ENCODE data around the gene IQCB1.
"Not testable (repeated sequence)": the region's sequence is repeated elsewhere in the genome, so short reads cannot be mapped to it uniquely, and the experiment has no call there.

IQCB1 gene

DNA sequence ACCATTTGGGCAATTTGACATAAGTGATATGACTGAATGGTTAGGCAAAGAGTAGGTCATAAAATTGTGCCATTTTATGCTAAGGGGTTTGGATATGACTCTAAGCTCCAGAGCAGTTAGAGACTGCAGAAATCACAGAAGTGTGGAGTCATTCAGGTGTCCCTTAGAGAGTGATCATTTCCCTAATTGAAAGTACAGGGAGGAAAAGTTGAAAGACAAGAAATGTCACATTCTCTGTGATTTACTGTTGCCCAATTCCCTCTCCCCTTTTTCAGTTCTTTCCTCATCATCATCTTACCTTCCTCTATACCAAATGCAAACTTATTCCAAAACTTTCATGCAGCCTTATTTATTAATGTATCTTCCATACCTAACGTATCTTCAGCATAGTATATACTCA, 82.6 kb downstream of the IQCB1 start:
- H3K36me3 ChIP-seq (ENCODE audit: control insufficient read depth in 5 of 5, insufficient read depth in 5 of 5, low read length in 5 of 5) = no peaks in the 10 kb centered on the region
- H3K4me1 ChIP-seq (ENCODE audit: control insufficient read depth in 5 of 5, insufficient read depth in 5 of 5, low read length in 5 of 5) = peaks cover 2 to 26% (median 23%) of the 10 kb centered on the region in 5 donors
- no peak overlapping the region for H3K9ac ChIP-seq (ENCODE audit: low read length in 5 of 5)
- H3K4me3 ChIP-seq (ENCODE audit: low read depth in 1 of 5, low read length in 5 of 5) = no peak overlapping the region
- H3K27ac ChIP-seq (ENCODE audit: low read depth, low read length) = no peak overlapping the region
- no peaks in the 10 kb centered on the region for H3K27me3 ChIP-seq (ENCODE audit: control insufficient read depth in 5 of 5, insufficient read depth in 4 of 5, low read length in 5 of 5)
- no peaks in the 10 kb centered on the region for H3K9me3 ChIP-seq (ENCODE audit: control insufficient read depth in 5 of 5, low read length in 5 of 5)

DNA sequence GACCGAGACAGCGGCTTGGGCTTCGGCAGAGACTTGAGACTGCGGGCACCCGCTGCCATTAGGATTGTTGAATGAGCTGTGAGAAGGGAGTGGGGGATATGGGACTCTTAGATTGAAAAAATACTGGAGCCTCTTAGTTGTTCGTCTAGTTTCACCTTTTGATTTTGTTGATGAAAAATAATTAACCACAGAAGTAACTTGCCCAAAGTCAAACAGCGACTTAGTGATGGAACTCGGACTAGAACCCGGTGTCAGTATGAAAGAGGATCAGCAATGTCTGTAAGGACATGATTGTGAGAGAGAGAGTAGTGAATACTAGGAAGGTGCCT, 84.8 kb downstream of the IQCB1 start:
- Histone ChIP-seq H3K9ac (ENCODE audit: low read length in 5 of 5) (peak overlapping the region; percentile 30 to 98 (median 68)), H3K4me1 (ENCODE audit: control insufficient read depth in 5 of 5, insufficient read depth in 5 of 5, low read length in 5 of 5) (peaks cover 2 to 31% (median 25%) of the 10 kb centered on the region in 5 donors)

DNA sequence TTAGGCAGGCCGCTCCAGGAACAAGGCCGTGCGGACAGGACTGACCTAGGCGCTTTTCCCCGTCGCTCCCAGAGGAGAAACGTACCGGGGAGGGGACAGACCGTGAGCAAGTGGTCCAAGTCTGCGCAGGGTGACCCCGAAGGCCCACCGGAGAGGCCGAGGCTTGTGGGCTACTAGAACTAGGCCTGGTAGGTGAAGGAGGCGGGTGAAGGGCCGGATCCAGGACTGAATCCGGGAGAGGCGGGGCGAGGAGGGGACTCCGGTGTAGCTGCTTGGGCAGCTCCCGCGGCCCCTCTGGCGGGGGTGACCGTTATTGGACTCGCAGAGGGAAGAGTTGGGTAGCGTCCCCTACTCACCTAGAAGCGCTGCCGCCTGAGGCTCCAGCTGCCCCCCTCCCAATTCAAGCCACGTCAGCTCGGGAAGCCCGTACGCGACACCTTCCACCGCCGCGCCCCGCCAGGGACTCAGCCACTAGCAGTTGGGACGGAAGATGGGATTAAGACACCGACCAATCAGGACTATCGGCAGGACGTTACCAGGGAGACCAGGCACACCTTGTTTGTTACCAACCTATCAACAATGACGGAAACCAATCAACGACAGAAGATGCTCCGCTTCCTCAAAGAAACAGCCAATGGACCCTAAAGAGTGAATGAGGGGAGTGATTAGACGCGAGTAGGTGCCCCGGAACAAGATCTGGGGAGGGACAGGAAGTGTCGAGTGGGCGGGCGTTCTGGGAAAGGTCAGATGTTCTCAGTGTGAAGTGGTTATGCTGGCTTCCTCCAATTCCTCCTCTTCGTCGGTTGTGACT, 85.4 kb downstream of the IQCB1 start, which contains the start of gene GOLGB1:
Gene GOLGB1, minus strand, starts transcription at position 466 of the 811 bp plus-strand sequence. CDS start 18,770 bp downstream, outside the sequence.
- H3K9ac ChIP-seq (ENCODE audit: low read length in 5 of 5) = peak within 1 kb of the TSS; percentile 30 to 98 (median 91)
- peak within 1 kb of the TSS; percentile 91 for H3K27ac ChIP-seq (ENCODE audit: low read depth, low read length)
- H3K9me3 ChIP-seq (ENCODE audit: control insufficient read depth in 5 of 5, low read length in 5 of 5) = no peaks in the 10 kb centered on the region
- H3K27me3 ChIP-seq (ENCODE audit: control insufficient read depth in 5 of 5, insufficient read depth in 4 of 5, low read length in 5 of 5) = no peaks in the 10 kb centered on the region
- peaks cover 2 to 31% (median 25%) of the 10 kb centered on the region in 5 donors for H3K4me1 ChIP-seq (ENCODE audit: control insufficient read depth in 5 of 5, insufficient read depth in 5 of 5, low read length in 5 of 5)
- H3K36me3 ChIP-seq (ENCODE audit: control insufficient read depth in 5 of 5, insufficient read depth in 5 of 5, low read length in 5 of 5) = no peaks in the 10 kb centered on the region
- peak within 1 kb of the TSS; percentile 89 to 94 (median 92) for H3K4me3 ChIP-seq (ENCODE audit: low read depth in 1 of 5, low read length in 5 of 5)

More for the DNA sequence above, 84.8 kb downstream of the IQCB1 start:
- Histone ChIP-seq H3K4me3 (ENCODE audit: low read depth in 1 of 5, low read length in 5 of 5) (peak overlapping the region; percentile 89 to 94 (median 92)), H3K9me3 (ENCODE audit: control insufficient read depth in 5 of 5, low read length in 5 of 5) (no peaks in the 10 kb centered on the region), H3K27me3 (ENCODE audit: control insufficient read depth in 5 of 5, insufficient read depth in 4 of 5, low read length in 5 of 5) (no peaks in the 10 kb centered on the region), H3K36me3 (ENCODE audit: control insufficient read depth in 5 of 5, insufficient read depth in 5 of 5, low read length in 5 of 5) (no peaks in the 10 kb centered on the region), H3K27ac (ENCODE audit: low read depth, low read length) (peak overlapping the region; percentile 91)

DNA sequence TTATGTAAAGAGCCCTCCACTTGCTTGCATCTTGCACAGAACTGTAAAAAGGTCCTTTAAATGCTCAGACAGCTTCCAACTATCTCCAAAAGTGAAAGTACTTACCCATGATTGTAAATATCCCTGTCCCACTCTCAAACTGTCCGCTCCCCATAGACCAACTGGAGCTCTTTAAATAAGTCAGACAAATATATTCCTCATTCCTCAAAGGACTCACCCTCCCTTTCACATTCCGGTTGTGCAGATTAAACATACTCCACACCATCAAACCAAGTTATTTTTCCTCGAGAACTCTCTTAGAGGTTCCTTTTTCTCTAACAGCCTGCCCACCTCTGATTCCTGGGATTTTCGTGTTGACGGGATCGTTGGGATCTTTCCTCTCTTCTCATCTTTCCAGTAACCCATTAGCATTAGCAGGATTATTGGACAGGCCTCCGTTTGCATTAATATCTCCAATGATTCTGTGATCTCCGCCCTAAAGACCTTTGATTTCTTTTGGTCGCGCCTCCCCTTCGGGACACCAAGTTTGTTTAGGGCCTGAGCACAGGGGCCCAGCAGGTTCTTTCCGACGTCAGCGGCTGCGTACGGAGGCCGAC, 86.1 kb downstream of the IQCB1 start:
- Histone ChIP-seq H3K36me3 (ENCODE audit: control insufficient read depth in 5 of 5, insufficient read depth in 5 of 5, low read length in 5 of 5) (no peaks in the 10 kb centered on the region), H3K4me3 (ENCODE audit: low read depth in 1 of 5, low read length in 5 of 5) (peak overlapping the region; percentile 89 to 94 (median 92)), H3K27ac (ENCODE audit: low read depth, low read length) (peak overlapping the region; percentile 91), H3K4me1 (ENCODE audit: control insufficient read depth in 5 of 5, insufficient read depth in 5 of 5, low read length in 5 of 5) (peaks cover 2 to 31% (median 25%) of the 10 kb centered on the region in 5 donors), H3K9ac (ENCODE audit: low read length in 5 of 5) (peak overlapping the region; percentile 20 to 98 (median 91)), H3K9me3 (ENCODE audit: control insufficient read depth in 5 of 5, low read length in 5 of 5) (no peaks in the 10 kb centered on the region), H3K27me3 (ENCODE audit: control insufficient read depth in 5 of 5, insufficient read depth in 4 of 5, low read length in 5 of 5) (no peaks in the 10 kb centered on the region)

DNA sequence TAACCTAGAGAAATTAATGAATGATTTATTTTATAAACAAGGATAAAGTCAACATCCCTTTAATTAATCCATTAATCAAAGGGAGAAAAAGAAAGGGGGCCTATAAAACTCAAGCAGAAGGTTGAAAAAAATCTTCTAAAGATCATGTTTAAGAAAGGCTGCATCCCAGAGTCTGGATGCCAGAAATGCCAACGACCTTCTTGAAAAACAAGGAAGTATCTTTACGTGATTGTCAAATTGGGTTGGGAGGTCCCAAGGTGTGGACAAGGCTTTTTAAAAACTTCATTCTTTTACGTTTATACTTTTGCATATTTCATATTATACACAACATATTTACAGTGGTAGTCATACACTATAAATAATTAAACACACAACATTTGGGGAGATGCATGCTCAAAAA, 86.9 kb downstream of the IQCB1 start:
- Histone ChIP-seq H3K9me3 (ENCODE audit: control insufficient read depth in 5 of 5, low read length in 5 of 5) (no peaks in the 10 kb centered on the region), H3K4me3 (ENCODE audit: low read depth in 1 of 5, low read length in 5 of 5) (peak overlapping the region; percentile 89 to 94 (median 92)), H3K4me1 (ENCODE audit: control insufficient read depth in 5 of 5, insufficient read depth in 5 of 5, low read length in 5 of 5) (peaks cover 2 to 31% (median 25%) of the 10 kb centered on the region in 5 donors), H3K9ac (ENCODE audit: low read length in 5 of 5) (peak overlapping the region in 2 of 5 donors; percentile 88 to 96), H3K36me3 (ENCODE audit: control insufficient read depth in 5 of 5, insufficient read depth in 5 of 5, low read length in 5 of 5) (no peaks in the 10 kb centered on the region), H3K27ac (ENCODE audit: low read depth, low read length) (peak overlapping the region; percentile 91), H3K27me3 (ENCODE audit: control insufficient read depth in 5 of 5, insufficient read depth in 4 of 5, low read length in 5 of 5) (no peaks in the 10 kb centered on the region)

DNA sequence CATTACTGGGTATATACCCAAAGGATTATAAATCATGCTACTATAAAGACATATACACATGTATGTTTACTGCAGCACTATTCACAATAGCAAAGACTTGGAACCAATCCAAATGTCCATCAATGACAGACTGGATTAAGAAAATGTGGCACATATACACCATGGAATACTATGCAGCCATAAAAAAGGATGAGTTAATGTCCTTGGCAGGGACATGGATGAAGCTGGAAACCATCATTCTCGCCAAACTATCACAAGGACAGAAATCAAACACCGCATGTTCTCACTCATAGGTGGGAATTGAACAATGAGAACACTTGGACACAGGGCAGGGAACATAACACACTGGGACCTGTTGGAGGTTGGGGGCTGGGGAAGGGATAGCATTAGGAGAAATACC, 91.8 kb downstream of the IQCB1 start:
- H3K27ac ChIP-seq (ENCODE audit: low read depth, low read length); H3K36me3 ChIP-seq (ENCODE audit: control insufficient read depth in 5 of 5, insufficient read depth in 5 of 5, low read length in 5 of 5); H3K4me3 ChIP-seq (ENCODE audit: low read depth in 1 of 5, low read length in 5 of 5); H3K27me3 ChIP-seq (ENCODE audit: control insufficient read depth in 5 of 5, insufficient read depth in 4 of 5, low read length in 5 of 5); H3K9ac ChIP-seq (ENCODE audit: low read length in 5 of 5); H3K9me3 ChIP-seq (ENCODE audit: control insufficient read depth in 5 of 5, low read length in 5 of 5): not testable (repeated sequence)
- H3K4me1 ChIP-seq (ENCODE audit: control insufficient read depth in 5 of 5, insufficient read depth in 5 of 5, low read length in 5 of 5) = peaks cover 0 to 21% (median 16%) of the 10 kb centered on the region in 5 donors

DNA sequence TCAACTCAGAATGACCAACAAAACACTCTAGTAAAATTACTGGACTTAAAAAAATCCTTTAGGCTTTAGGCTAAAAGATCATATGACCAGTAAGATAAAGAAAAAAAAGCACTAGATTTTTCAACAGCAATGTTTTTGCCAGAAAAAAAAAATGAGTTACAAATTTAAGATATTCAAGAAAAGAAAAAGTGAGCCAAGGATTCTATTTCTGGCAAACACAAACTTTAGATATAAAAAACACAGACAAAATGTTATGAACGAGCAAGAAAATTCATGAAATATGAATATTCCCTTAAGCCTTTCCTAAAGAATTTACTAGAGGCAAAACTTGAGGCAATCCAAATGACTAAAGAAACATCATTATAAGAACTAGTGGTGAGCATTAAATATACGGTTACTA, 94.0 kb downstream of the IQCB1 start:
- Histone ChIP-seq H3K27me3 (ENCODE audit: control insufficient read depth in 5 of 5, insufficient read depth in 4 of 5, low read length in 5 of 5) (no peaks in the 10 kb centered on the region), H3K36me3 (ENCODE audit: control insufficient read depth in 5 of 5, insufficient read depth in 5 of 5, low read length in 5 of 5) (peaks cover 0 to 2% (median 0%) of the 10 kb centered on the region in 5 donors), H3K4me3 (ENCODE audit: low read depth in 1 of 5, low read length in 5 of 5) (no peak overlapping the region), H3K9me3 (ENCODE audit: control insufficient read depth in 5 of 5, low read length in 5 of 5) (no peaks in the 10 kb centered on the region), H3K27ac (ENCODE audit: low read depth, low read length) (no peak overlapping the region), H3K4me1 (ENCODE audit: control insufficient read depth in 5 of 5, insufficient read depth in 5 of 5, low read length in 5 of 5) (peaks cover 0 to 11% (median 5%) of the 10 kb centered on the region in 5 donors), H3K9ac (ENCODE audit: low read length in 5 of 5) (no peak overlapping the region)

DNA sequence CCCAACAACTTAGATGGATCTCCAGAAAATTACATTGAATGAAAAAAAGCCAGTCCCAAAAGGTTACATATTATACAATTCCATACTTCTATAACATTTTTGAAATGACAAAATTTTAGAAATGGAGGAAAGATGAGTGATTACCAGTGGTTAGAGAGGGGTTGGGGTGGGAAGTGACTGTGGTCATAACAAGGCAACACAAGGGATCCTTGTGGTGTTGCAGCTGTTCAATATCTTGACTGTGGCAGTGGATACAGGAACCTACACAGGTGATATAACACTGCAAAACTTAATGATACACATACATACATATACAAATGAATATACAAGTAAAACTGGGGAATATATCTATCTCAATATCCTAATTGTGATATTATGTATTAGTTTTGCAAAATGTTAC, 95.0 kb downstream of the IQCB1 start:
- H3K9me3 ChIP-seq (ENCODE audit: control insufficient read depth in 5 of 5, low read length in 5 of 5) = no peaks in the 10 kb centered on the region
- H3K4me1 ChIP-seq (ENCODE audit: control insufficient read depth in 5 of 5, insufficient read depth in 5 of 5, low read length in 5 of 5) = peaks cover 0 to 10% (median 4%) of the 10 kb centered on the region in 5 donors
- H3K4me3 ChIP-seq (ENCODE audit: low read depth in 1 of 5, low read length in 5 of 5) = no peak overlapping the region
- H3K36me3 ChIP-seq (ENCODE audit: control insufficient read depth in 5 of 5, insufficient read depth in 5 of 5, low read length in 5 of 5) = peaks cover 0 to 2% (median 0%) of the 10 kb centered on the region in 5 donors
- H3K27me3 ChIP-seq (ENCODE audit: control insufficient read depth in 5 of 5, insufficient read depth in 4 of 5, low read length in 5 of 5) = no peaks in the 10 kb centered on the region
- H3K27ac ChIP-seq (ENCODE audit: low read depth, low read length) = no peak overlapping the region
- H3K9ac ChIP-seq (ENCODE audit: low read length in 5 of 5) = no peak overlapping the region

DNA sequence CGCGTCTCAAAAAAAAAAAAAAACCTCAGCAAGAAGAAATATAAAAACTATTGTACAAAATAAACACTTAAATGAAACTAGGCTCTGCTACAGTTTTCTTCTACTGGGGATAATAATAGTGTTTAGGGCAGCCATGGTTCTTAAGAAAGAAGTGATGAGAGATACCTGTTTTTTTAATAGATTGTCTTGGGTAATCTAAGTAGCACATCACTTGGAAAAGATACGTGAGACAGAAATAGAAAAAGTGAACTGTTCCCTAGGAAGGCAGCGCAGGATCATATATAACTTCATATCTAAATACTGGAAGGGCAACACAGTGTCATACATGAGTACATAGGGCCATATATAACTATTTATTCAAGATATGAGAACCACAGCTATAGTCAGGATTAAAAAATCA, 97.2 kb downstream of the IQCB1 start:
- Histone ChIP-seq H3K27ac (ENCODE audit: low read depth, low read length) (no peak overlapping the region), H3K36me3 (ENCODE audit: control insufficient read depth in 5 of 5, insufficient read depth in 5 of 5, low read length in 5 of 5) (peaks cover 0 to 2% (median 0%) of the 10 kb centered on the region in 5 donors), H3K9me3 (ENCODE audit: control insufficient read depth in 5 of 5, low read length in 5 of 5) (no peaks in the 10 kb centered on the region), H3K27me3 (ENCODE audit: control insufficient read depth in 5 of 5, insufficient read depth in 4 of 5, low read length in 5 of 5) (no peaks in the 10 kb centered on the region), H3K9ac (ENCODE audit: low read length in 5 of 5) (no peak overlapping the region), H3K4me3 (ENCODE audit: low read depth in 1 of 5, low read length in 5 of 5) (no peak overlapping the region), H3K4me1 (ENCODE audit: control insufficient read depth in 5 of 5, insufficient read depth in 5 of 5, low read length in 5 of 5) (peaks cover 0 to 10% (median 4%) of the 10 kb centered on the region in 5 donors)

DNA sequence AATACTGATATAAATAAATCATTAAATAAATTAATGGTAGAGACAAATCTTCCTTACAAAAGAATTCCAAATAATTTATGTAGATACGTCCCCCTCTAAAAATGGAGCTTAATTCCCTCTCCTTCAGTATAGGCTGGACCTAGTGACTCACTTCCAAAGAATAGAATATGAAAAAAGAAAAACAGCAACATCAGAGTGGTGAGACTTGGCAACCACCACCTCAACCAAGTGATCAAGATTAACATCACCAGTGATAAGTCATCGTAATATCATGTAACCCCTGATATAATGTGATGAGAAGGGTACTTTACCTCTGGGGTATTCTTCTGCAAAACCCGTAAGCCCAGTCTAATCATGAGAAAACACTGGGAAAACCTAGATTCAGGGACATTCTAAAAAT, 98.7 kb downstream of the IQCB1 start:
- no peak overlapping the region for H3K4me3 ChIP-seq (ENCODE audit: low read depth in 1 of 5, low read length in 5 of 5)
- H3K9ac ChIP-seq (ENCODE audit: low read length in 5 of 5) = no peak overlapping the region
- peaks cover 0 to 2% (median 0%) of the 10 kb centered on the region in 5 donors for H3K36me3 ChIP-seq (ENCODE audit: control insufficient read depth in 5 of 5, insufficient read depth in 5 of 5, low read length in 5 of 5)
- no peaks in the 10 kb centered on the region for H3K27me3 ChIP-seq (ENCODE audit: control insufficient read depth in 5 of 5, insufficient read depth in 4 of 5, low read length in 5 of 5)
- H3K4me1 ChIP-seq (ENCODE audit: control insufficient read depth in 5 of 5, insufficient read depth in 5 of 5, low read length in 5 of 5) = peaks cover 0 to 10% (median 4%) of the 10 kb centered on the region in 5 donors
- no peaks in the 10 kb centered on the region for H3K9me3 ChIP-seq (ENCODE audit: control insufficient read depth in 5 of 5, low read length in 5 of 5)
- H3K27ac ChIP-seq (ENCODE audit: low read depth, low read length) = no peak overlapping the region
